Endothelial cell of umbilical vein (primary cell): ENCODE results near the gene TNFSF12. TPM values are rescaled to one million over a fixed set of nuclear protein-coding genes. Genes with fewer than 3 reads are reported as not detected.

Experiments used
- Bru-seq: library from RNA; stranded (reverse); fragments of 400-500 nt; gene quantifications from one replicate; lab custom pipeline; 2021; lab: Mats Ljungman, UMichigan
- BruChase-seq, 2 experiments: library from RNA; stranded (reverse); fragments of 400-500 nt; gene quantifications; one replicate each; lab custom pipeline; 2021; lab: Mats Ljungman, UMichigan
- BruUV-seq: library from RNA; stranded (reverse); fragments of 400-500 nt; replicated peaks from 2 replicates; lab custom pipeline; 2021; lab: Mats Ljungman, UMichigan
- CTCF ChIA-PET: fragments of 300-600, 350-600 bp; sonication (Branson Sonifier 250); formaldehyde crosslinking; loops from one replicate; lab custom pipeline; 2021; ENCODE audit warnings: antibody characterized with exemption, inconsistent platforms; lab: Charles Lee
- POLR2A ChIA-PET: fragments of 300-600, 350-600 bp; sonication (Branson Sonifier 250); formaldehyde crosslinking; loops from one replicate; lab custom pipeline; 2021; ENCODE audit warnings: antibody characterized with exemption, inconsistent platforms; lab: Charles Lee
- DNase-seq: peaks from one replicate; pipeline ENCODE4 v3.0.0-alpha.2; 2011; ENCODE audit warnings: low read depth, low spot score
- FAIRE-seq: peaks from 2 replicates; lab custom pipeline; 2011; peaks lifted over from hg19 to GRCh38; lab: Jason Lieb, UNC
- H2AFZ ChIP-seq: 2 replicates; pipeline ENCODE4 v1.6.0; 2012; ENCODE audit warnings: low read depth, low read length, control low read depth, inconsistent platforms
- H3K27ac ChIP-seq: 2 replicates; pipeline ENCODE4 v1.5.1; 2011; ENCODE audit warnings: low read depth, mild to moderate bottlenecking, control low read depth, low read length, moderate library complexity; ENCODE audit not compliant: insufficient read depth
- H3K27me3 ChIP-seq, 2 experiments: 2 replicates each; pipeline versions ENCODE4 v1.6.0 to v1.6.1; 2011; ENCODE audit warnings: low read length in 2 of 2, mixed read lengths in 1 of 2; ENCODE audit not compliant: control insufficient read depth in 2 of 2, insufficient read depth in 2 of 2
- H3K36me3 ChIP-seq, 2 experiments: 2 replicates in 1 of 2; 3 replicates in 1 of 2; pipeline ENCODE4 v1.5.1; 2011; ENCODE audit warnings: low read length in 2 of 2, mild to moderate bottlenecking in 1 of 2, moderate library complexity in 1 of 2; ENCODE audit not compliant: control insufficient read depth in 2 of 2, insufficient read depth in 2 of 2; ENCODE audit errors: extremely low read depth in 1 of 2
- H3K4me1 ChIP-seq: 3 replicates; pipeline ENCODE4 v1.5.1; 2011; ENCODE audit warnings: mild to moderate bottlenecking, low read length; ENCODE audit not compliant: control insufficient read depth, insufficient read depth; ENCODE audit errors: extremely low read depth
- H3K4me2 ChIP-seq: 2 replicates; pipeline ENCODE4 v1.6.1; 2011; ENCODE audit warnings: low read length, control low read depth, mixed read lengths; ENCODE audit not compliant: insufficient read depth
- H3K4me3 ChIP-seq, 3 experiments: fragments of 200-600 bp in 1 of 3; sonication (generic), shearing (Covaris generic) in 1 of 3; replicated peaks in 1 of 3; 2 replicates each; pipeline ENCODE4 v1.5.1; 2011 to 2016; ENCODE audit warnings: control low read depth in 3 of 3, low read length in 3 of 3, mild to moderate bottlenecking in 2 of 3, inconsistent platforms in 1 of 3, low read depth in 1 of 3, moderate library complexity in 1 of 3; ENCODE audit not compliant: insufficient read depth in 1 of 3
- H3K79me2 ChIP-seq: 2 replicates; pipeline ENCODE4 v1.6.0; 2012; ENCODE audit warnings: low read length, inconsistent platforms; ENCODE audit not compliant: control insufficient read depth, insufficient read depth
- H3K9ac ChIP-seq: replicated peaks from 2 replicates; pipeline ENCODE3; 2011; ENCODE audit warnings: low read length, control low read depth; ENCODE audit not compliant: insufficient read depth; ENCODE audit errors: extremely low read depth
- H3K9me1 ChIP-seq: replicated peaks from 3 replicates; pipeline ENCODE4 v1.6.0; 2011; ENCODE audit warnings: mild to moderate bottlenecking, low read length; ENCODE audit not compliant: control insufficient read depth, insufficient read depth; ENCODE audit errors: extremely low read depth
- H3K9me3 ChIP-seq: replicated peaks from 2 replicates; pipeline ENCODE4 v1.5.1; 2012; ENCODE audit warnings: low read length, inconsistent platforms; ENCODE audit not compliant: control insufficient read depth, insufficient read depth
- H4K20me1 ChIP-seq: replicated peaks from 2 replicates; pipeline ENCODE3; 2011; ENCODE audit warnings: mild to moderate bottlenecking, low read length; ENCODE audit not compliant: control insufficient read depth, insufficient read depth; ENCODE audit errors: extremely low read depth
- FOS ChIP-seq: IDR thresholded peaks from 2 replicates; pipeline ENCODE4 v1.6.1; 2011; ENCODE audit warnings: mild to moderate bottlenecking, low read length, moderate library complexity, borderline replicate concordance; ENCODE audit not compliant: insufficient read depth
- POLR2A ChIP-seq: IDR thresholded peaks from 2 replicates; pipeline ENCODE4 v1.6.1; 2012; ENCODE audit warnings: low read depth, mild to moderate bottlenecking, control low read depth, low read length
- POLR2AphosphoS5 ChIP-seq: IDR thresholded peaks from 2 replicates; pipeline ENCODE4 v1.6.1; 2012; ENCODE audit warnings: low read depth, mild to moderate bottlenecking, control low read depth, low read length, moderate library complexity; ENCODE audit not compliant: insufficient read depth
- dilution Hi-C: fragments of 300-500 bp; cut with MboI; formaldehyde crosslinking; loops from one replicate; pipeline ENCODE4 v1.15.0; 2019; ENCODE audit warnings: low sequenced_read_pairs; ENCODE audit not compliant: extremely low pct_ligation_motif_present
- intact Hi-C: fragments of 100-400 bp; cut with micrococcal nuclease; formaldehyde crosslinking; loops from one replicate; pipeline ENCODE4 v1.10.0; 2022
- long read RNA-seq: library from polyadenylated mRNA; stranded (forward); transcript quantifications from one replicate; pipeline ENCODE4 v2.0.0, GENCODE V29; 2021
- polyA minus RNA-seq, 3 experiments: library from RNA; depleted of rRNA, polyadenylated mRNA; stranded (reverse); fragments of >200 nt; gene quantifications; 1 replicate in 1 of 3; 2 replicates in 2 of 3; pipeline ENCODE4 v1.2.3, GENCODE V29; 2011
- polyA plus RNA-seq, 4 experiments: library from polyadenylated mRNA; depleted of rRNA in 3 of 4; stranded (reverse) in 3 of 4; unstranded in 1 of 4; fragments of >200 nt; gene quantifications; 2 replicates each; pipeline versions ENCODE4 v1.2.1 to v1.2.3, GENCODE V29; 2011 to 2012; ENCODE audit warnings: missing spikeins in 1 of 4
- total RNA-seq: library from RNA; stranded (reverse); gene quantifications from 2 replicates; pipeline ENCODE4 v1.2.3, GENCODE V29; 2021
- TF ChIP-seq, protein P1 (sequence below), 2 donors: IDR thresholded peaks; 1 replicate in 1 of 2; 2 replicates in 1 of 2; pipeline ENCODE4 v1.5.1; 2011; ENCODE audit warnings: low read length in 2 of 2, mild to moderate bottlenecking in 2 of 2, moderate library complexity in 2 of 2, control low read depth in 1 of 2, inconsistent platforms in 1 of 2, low read depth in 1 of 2; ENCODE audit not compliant: insufficient read depth in 1 of 2; ENCODE audit errors: extremely low read depth in 1 of 2
- TF ChIP-seq, protein P2 (sequence below): IDR thresholded peaks from 2 replicates; pipeline ENCODE4 v1.6.1; 2011; ENCODE audit not compliant: insufficient read depth, insufficient read length

The TNFSF12 gene, protein sequence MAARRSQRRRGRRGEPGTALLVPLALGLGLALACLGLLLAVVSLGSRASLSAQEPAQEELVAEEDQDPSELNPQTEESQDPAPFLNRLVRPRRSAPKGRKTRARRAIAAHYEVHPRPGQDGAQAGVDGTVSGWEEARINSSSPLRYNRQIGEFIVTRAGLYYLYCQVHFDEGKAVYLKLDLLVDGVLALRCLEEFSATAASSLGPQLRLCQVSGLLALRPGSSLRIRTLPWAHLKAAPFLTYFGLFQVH
- total RNA-seq (21.0 and 28.4 TPM in 2 replicates), polyA plus RNA-seq (39.4 and 40.5 TPM in 2 replicates), polyA minus RNA-seq (8.6 and 13.0 TPM in 2 replicates), Bru-seq, nascent RNA (percentile 44 among the genes with signal in this experiment), BruChase-seq, experiment 1, labeled RNA remaining after a 6-hour chase (percentile 77 among the genes with signal in this experiment), BruChase-seq, experiment 2, labeled RNA remaining after a 2-hour chase (percentile 58 among the genes with signal in this experiment)
- polyA plus RNA-seq (2011; cell fraction: cytosol; rRNA removed), result 25.6 and 34.9 TPM in 2 replicates
- 11.2 and 15.0 TPM in 2 replicates for polyA plus RNA-seq (2011; cell fraction: nucleus; rRNA removed)
- 17.3 and 30.7 TPM in 2 replicates for polyA plus RNA-seq (2012)
- 1.3 TPM for polyA minus RNA-seq (2011; cell fraction: cytosol; rRNA and poly(A)+ RNA removed)
- polyA minus RNA-seq (2011; cell fraction: nucleus; rRNA and poly(A)+ RNA removed), result 2.6 and 3.4 TPM in 2 replicates
- long read RNA-seq, transcript TNFSF12-201 (7 exons, 1,553 nt), result major isoform, 14 of 26 reads
- long read RNA-seq, partial matches to known transcripts, result 1 of 26 reads
- long read RNA-seq, other reads (novel, unspliced or antisense), result 7 of 26 reads

DNA sequence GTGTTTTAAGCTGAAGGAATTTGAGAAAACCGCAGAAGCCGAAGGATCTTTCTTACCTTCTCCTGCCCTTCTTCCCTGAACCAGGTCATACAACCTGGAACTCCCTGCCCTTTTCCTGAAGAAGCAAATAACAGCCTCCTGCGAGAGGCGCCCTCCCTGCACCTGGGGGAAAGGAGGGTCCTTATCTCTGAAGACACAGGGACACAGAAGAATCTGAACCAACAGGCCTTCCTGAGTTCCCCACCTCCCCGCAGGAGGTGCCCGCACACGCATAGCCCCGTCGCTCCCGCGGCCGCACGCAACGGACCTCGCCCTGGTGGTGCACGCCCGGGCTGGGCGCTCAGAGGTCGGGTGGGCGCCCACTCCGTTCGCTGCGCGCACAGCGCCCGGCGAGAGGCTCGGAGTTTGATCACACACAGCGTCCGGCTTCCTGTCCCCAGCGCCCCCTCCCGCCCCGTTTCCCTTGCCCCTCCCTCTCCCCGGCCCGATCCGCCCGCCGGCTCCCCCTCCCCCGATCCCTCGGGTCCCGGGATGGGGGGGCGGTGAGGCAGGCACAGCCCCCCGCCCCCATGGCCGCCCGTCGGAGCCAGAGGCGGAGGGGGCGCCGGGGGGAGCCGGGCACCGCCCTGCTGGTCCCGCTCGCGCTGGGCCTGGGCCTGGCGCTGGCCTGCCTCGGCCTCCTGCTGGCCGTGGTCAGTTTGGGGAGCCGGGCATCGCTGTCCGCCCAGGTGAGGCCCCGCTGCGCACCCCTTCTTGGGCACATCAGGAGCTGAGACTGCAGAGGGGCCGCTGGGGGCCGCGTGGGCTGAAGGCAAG lies at the start of gene TNFSF12:
TNFSF12 (plus strand) TSS at position 474 of the 816 bp plus-strand sequence; CDS start at position 570, 96 bp downstream.
- H3K27ac ChIP-seq, result no peak within 1 kb of the TSS
- no peaks in the 10 kb centered on the region for H3K27me3 ChIP-seq
- peak within 1 kb of the TSS; percentile 49 for H3K9ac ChIP-seq
- dilution Hi-C loops, result no loop called here
- H4K20me1 ChIP-seq, result no peaks in the 10 kb centered on the region
- H2AFZ ChIP-seq, result peak within 1 kb of the TSS; percentile 68
- ChIA-PET POLR2A (no interaction called here), CTCF (interaction anchor here (0.8 to 5.1 kb wide), 5 partner anchors 9 to 34 kb away, joined by 3 to 32 read pairs (median 4); partner anchors contain the start of gene TNFSF13)
- H3K79me2 ChIP-seq, result no peaks in the 10 kb centered on the region
- H3K4me3 ChIP-seq, result peak within 1 kb of the TSS; percentile 24 to 60 (median 40)
- no TSS peak for BruUV-seq
- peaks cover 10% of the 10 kb centered on the region for H3K4me1 ChIP-seq
- TF ChIP-seq, protein P1, sequence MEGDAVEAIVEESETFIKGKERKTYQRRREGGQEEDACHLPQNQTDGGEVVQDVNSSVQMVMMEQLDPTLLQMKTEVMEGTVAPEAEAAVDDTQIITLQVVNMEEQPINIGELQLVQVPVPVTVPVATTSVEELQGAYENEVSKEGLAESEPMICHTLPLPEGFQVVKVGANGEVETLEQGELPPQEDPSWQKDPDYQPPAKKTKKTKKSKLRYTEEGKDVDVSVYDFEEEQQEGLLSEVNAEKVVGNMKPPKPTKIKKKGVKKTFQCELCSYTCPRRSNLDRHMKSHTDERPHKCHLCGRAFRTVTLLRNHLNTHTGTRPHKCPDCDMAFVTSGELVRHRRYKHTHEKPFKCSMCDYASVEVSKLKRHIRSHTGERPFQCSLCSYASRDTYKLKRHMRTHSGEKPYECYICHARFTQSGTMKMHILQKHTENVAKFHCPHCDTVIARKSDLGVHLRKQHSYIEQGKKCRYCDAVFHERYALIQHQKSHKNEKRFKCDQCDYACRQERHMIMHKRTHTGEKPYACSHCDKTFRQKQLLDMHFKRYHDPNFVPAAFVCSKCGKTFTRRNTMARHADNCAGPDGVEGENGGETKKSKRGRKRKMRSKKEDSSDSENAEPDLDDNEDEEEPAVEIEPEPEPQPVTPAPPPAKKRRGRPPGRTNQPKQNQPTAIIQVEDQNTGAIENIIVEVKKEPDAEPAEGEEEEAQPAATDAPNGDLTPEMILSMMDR (IDR thresholded peaks at IDR 0.05; ENCODE audit: extremely low read depth in 1 of 2, insufficient read depth in 1 of 2, low read depth in 1 of 2, low read length in 2 of 2), result peak in 1 of 2 donors; percentile 31
- TF ChIP-seq POLR2AphosphoS5 (peak; percentile 32), POLR2A (peak; percentile 72), FOS (no peak)
- TF ChIP-seq, protein P2, sequence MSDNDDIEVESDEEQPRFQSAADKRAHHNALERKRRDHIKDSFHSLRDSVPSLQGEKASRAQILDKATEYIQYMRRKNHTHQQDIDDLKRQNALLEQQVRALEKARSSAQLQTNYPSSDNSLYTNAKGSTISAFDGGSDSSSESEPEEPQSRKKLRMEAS, result no peak
- H3K4me2 ChIP-seq, result peak within 1 kb of the TSS; percentile 87
- FAIRE-seq (peak; percentile 67), DNase-seq (peak; percentile 40)
- H3K9me3 ChIP-seq, result no peaks in the 10 kb centered on the region
- intact Hi-C loops, result no loop called here
- no peaks in the 10 kb centered on the region for H3K9me1 ChIP-seq
- no peaks in the 10 kb centered on the region for H3K36me3 ChIP-seq
